Keratinocyte (primary cell): ENCODE data around the gene COL6A1. TPM values are rescaled to one million over a fixed set of nuclear protein-coding genes. Genes with fewer than 3 reads are reported as not detected.

Experiments used
- DNase-seq: peaks from one replicate; pipeline ENCODE4 v3.0.0-alpha.2; 2011; ENCODE audit warnings: low read depth, missing footprints, low spot score
- FAIRE-seq: peaks from 2 replicates; lab custom pipeline; 2011; peaks lifted over from hg19 to GRCh38; lab: Jason Lieb, UNC
- H2AFZ ChIP-seq: 2 replicates; pipeline ENCODE4 v1.6.0; 2012; ENCODE audit warnings: low read length, control low read depth, inconsistent platforms; ENCODE audit not compliant: control insufficient read depth
- H3K27ac ChIP-seq: 2 replicates; pipeline ENCODE4 v1.5.1; 2011; ENCODE audit warnings: low read length; ENCODE audit not compliant: control insufficient read depth, insufficient read depth
- H3K27me3 ChIP-seq: 3 replicates; pipeline ENCODE4 v1.6.0; 2011; ENCODE audit warnings: low read length; ENCODE audit not compliant: control insufficient read depth, insufficient read depth; ENCODE audit errors: extremely low read depth
- H3K36me3 ChIP-seq, 2 experiments: 2 replicates in 1 of 2; 3 replicates in 1 of 2; pipeline ENCODE4 v1.5.1; 2011; ENCODE audit warnings: low read length in 2 of 2, mild to moderate bottlenecking in 1 of 2; ENCODE audit not compliant: control insufficient read depth in 2 of 2, insufficient read depth in 2 of 2; ENCODE audit errors: extremely low read depth in 1 of 2
- H3K4me1 ChIP-seq: 3 replicates; pipeline ENCODE4 v1.5.1; 2011; ENCODE audit warnings: low read length; ENCODE audit not compliant: control insufficient read depth, insufficient read depth; ENCODE audit errors: extremely low read depth
- H3K4me2 ChIP-seq: 3 replicates; pipeline ENCODE4 v1.6.0; 2011; ENCODE audit warnings: low read depth, low read length; ENCODE audit not compliant: control insufficient read depth, insufficient read depth; ENCODE audit errors: extremely low read depth
- H3K4me3 ChIP-seq, 3 experiments: fragments of 200-600 bp in 1 of 3; sonication (generic) in 1 of 3; 2 replicates in 2 of 3; 3 replicates in 1 of 3; pipeline ENCODE4 v1.5.1; 2011 to 2016; ENCODE audit warnings: low read length in 3 of 3, mild to moderate bottlenecking in 3 of 3, control low read depth in 2 of 3, inconsistent platforms in 1 of 3, low read depth in 1 of 3, mixed read lengths in 1 of 3, mixed run types in 1 of 3, moderate library complexity in 1 of 3; ENCODE audit not compliant: control insufficient read depth in 2 of 3, insufficient read depth in 2 of 3; ENCODE audit errors: extremely low read depth in 1 of 3
- H3K79me2 ChIP-seq: 2 replicates; pipeline ENCODE4 v1.6.0; 2012; ENCODE audit warnings: low read length; ENCODE audit not compliant: control insufficient read depth, insufficient read depth
- H3K9ac ChIP-seq: 3 replicates; pipeline ENCODE4 v1.6.0; 2011; ENCODE audit warnings: low read length; ENCODE audit not compliant: control insufficient read depth, insufficient read depth; ENCODE audit errors: extremely low read depth
- H3K9me1 ChIP-seq: 3 replicates; pipeline ENCODE4 v1.6.0; 2011; ENCODE audit warnings: low read length; ENCODE audit not compliant: control insufficient read depth, insufficient read depth; ENCODE audit errors: extremely low read depth
- H3K9me3 ChIP-seq: 2 replicates; pipeline ENCODE4 v1.5.1; 2012; ENCODE audit warnings: low read depth, low read length; ENCODE audit not compliant: control insufficient read depth
- H4K20me1 ChIP-seq: 3 replicates; pipeline ENCODE4 v1.6.0; 2011; ENCODE audit warnings: low read length; ENCODE audit not compliant: control insufficient read depth, insufficient read depth; ENCODE audit errors: extremely low read depth
- EZH2 ChIP-seq: IDR thresholded peaks from one replicate; pipeline ENCODE4 v1.6.1; 2012; ENCODE audit warnings: inconsistent platforms, mild to moderate bottlenecking, low read length, moderate library complexity
- dilution Hi-C: fragments of 300-500 bp; cut with MboI; formaldehyde crosslinking; loops from one replicate; pipeline ENCODE4 v1.7.0; 2020; ENCODE audit warnings: low sequenced_read_pairs; ENCODE audit not compliant: extremely low pct_ligation_motif_present
- polyA plus RNA-seq, 5 experiments: library from polyadenylated mRNA; depleted of rRNA in 3 of 5; stranded (reverse) in 3 of 5; stranded (forward) in 1 of 5; unstranded in 1 of 5; fragments of >200 nt; gene quantifications; 1 replicate in 1 of 5; 2 replicates in 3 of 5; 3 replicates in 1 of 5; pipeline versions ENCODE4 v1.2.1 to v1.2.3, GENCODE V29; 2011 to 2012; ENCODE audit warnings: missing spikeins in 2 of 5, low read depth in 1 of 5, low replicate concordance in 1 of 5
- TF ChIP-seq, protein P1 (sequence below), 3 experiments: IDR thresholded peaks in 1 of 3; conservative IDR thresholded peaks in 1 of 3; optimal IDR thresholded peaks in 1 of 3; 2 replicates in 2 of 3; 3 replicates in 1 of 3; pipeline versions ENCODE3 to v1.5.1; 2011; ENCODE audit warnings: low read length in 3 of 3, mild to moderate bottlenecking in 3 of 3, moderate library complexity in 2 of 3, control low read depth in 1 of 3, inconsistent platforms in 1 of 3; ENCODE audit not compliant: insufficient read depth in 2 of 3; ENCODE audit errors: extremely low read depth in 1 of 3

The COL6A1 gene
- polyA plus RNA-seq, 1 donor (not counting 4 experiments of a cell fraction or from before 2014, with no cell fraction given) = 2.5 TPM

DNA sequence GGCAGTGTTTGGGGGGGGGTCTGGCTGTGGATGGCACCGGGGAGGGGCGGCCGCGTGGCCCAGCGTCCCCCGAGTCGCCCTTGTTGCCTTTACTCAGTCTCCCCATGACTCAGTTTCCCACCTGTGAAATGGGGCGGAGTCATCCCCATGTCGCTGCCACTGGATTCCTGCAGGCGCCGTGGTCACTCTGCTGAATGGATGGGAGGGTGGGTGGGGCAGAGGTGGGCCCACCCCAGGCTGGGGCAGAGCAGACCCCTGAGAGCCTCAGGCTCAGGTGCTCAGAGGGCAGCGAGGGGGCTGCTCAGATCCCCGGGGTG, 2.0 kb downstream of the COL6A1 start:
- TF ChIP-seq, protein P1, sequence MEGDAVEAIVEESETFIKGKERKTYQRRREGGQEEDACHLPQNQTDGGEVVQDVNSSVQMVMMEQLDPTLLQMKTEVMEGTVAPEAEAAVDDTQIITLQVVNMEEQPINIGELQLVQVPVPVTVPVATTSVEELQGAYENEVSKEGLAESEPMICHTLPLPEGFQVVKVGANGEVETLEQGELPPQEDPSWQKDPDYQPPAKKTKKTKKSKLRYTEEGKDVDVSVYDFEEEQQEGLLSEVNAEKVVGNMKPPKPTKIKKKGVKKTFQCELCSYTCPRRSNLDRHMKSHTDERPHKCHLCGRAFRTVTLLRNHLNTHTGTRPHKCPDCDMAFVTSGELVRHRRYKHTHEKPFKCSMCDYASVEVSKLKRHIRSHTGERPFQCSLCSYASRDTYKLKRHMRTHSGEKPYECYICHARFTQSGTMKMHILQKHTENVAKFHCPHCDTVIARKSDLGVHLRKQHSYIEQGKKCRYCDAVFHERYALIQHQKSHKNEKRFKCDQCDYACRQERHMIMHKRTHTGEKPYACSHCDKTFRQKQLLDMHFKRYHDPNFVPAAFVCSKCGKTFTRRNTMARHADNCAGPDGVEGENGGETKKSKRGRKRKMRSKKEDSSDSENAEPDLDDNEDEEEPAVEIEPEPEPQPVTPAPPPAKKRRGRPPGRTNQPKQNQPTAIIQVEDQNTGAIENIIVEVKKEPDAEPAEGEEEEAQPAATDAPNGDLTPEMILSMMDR (optimal IDR thresholded peaks at IDR 0.05 in 1 of 3, IDR thresholded peaks at IDR 0.05 in 1 of 3, conservative IDR thresholded peaks at IDR 0.05 in 1 of 3; ENCODE audit: extremely low read depth in 1 of 3, insufficient read depth in 2 of 3, low read length in 3 of 3) = no peak
- TF ChIP-seq EZH2 = no peak
- no peak overlapping the region for H2AFZ ChIP-seq
- no peaks in the 10 kb centered on the region for H4K20me1 ChIP-seq
- no peak overlapping the region for H3K4me3 ChIP-seq
- no peak overlapping the region for H3K27ac ChIP-seq
- H3K36me3 ChIP-seq = no peaks in the 10 kb centered on the region
- no peak overlapping the region for H3K4me2 ChIP-seq
- dilution Hi-C loops = no loop called here
- no peaks in the 10 kb centered on the region for H3K9me1 ChIP-seq
- no peaks in the 10 kb centered on the region for H3K9me3 ChIP-seq
- peaks cover 5% of the 10 kb centered on the region for H3K4me1 ChIP-seq
- no peak for DNase-seq
- peaks cover 21% of the 10 kb centered on the region for H3K27me3 ChIP-seq
- no peak overlapping the region for H3K9ac ChIP-seq
- no peaks in the 10 kb centered on the region for H3K79me2 ChIP-seq
- no peak for FAIRE-seq

DNA sequence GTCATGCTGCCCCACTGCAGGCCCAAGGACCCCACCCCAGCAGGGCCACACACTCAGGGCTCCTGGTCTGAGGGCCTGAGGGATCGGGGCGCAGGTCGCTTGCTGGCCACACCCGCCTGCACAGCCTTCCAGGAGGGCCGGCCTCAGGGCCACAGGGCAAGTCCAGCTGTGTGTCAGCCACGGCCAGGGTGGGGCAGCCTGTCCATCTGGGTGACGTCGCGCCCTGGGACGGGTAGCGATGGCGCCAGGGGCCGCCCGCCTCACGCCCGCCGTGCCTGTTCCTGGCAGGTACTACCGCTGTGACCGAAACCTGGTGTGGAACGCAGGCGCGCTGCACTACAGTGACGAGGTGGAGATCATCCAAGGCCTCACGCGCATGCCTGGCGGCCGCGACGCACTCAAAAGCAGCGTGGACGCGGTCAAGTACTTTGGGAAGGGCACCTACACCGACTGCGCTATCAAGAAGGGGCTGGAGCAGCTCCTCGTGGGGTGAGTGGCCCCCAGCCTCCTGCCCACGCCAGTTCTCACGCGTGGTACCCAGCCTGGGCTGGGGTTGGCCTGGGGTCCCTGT, 2.5 kb downstream of the COL6A1 start:
- H3K79me2 ChIP-seq = no peaks in the 10 kb centered on the region
- H3K9me3 ChIP-seq = no peaks in the 10 kb centered on the region
- no peaks in the 10 kb centered on the region for H3K36me3 ChIP-seq
- no peak overlapping the region for H2AFZ ChIP-seq
- dilution Hi-C loops = no loop called here
- H3K27me3 ChIP-seq = peaks cover 21% of the 10 kb centered on the region
- H3K9me1 ChIP-seq = no peaks in the 10 kb centered on the region
- FAIRE-seq = no peak
- no peak overlapping the region for H3K27ac ChIP-seq
- H4K20me1 ChIP-seq = no peaks in the 10 kb centered on the region
- no peak overlapping the region for H3K9ac ChIP-seq
- DNase-seq = no peak
- TF ChIP-seq, protein P1 (optimal IDR thresholded peaks at IDR 0.05 in 1 of 3, IDR thresholded peaks at IDR 0.05 in 1 of 3, conservative IDR thresholded peaks at IDR 0.05 in 1 of 3; ENCODE audit: extremely low read depth in 1 of 3, insufficient read depth in 2 of 3, low read length in 3 of 3) = no peak
- no peak for TF ChIP-seq EZH2
- H3K4me1 ChIP-seq = peaks cover 5% of the 10 kb centered on the region
- no peak overlapping the region for H3K4me2 ChIP-seq
- no peak overlapping the region for H3K4me3 ChIP-seq
